ENCODE data around the gene DDX60.
"Not testable (repeated sequence)": the region's sequence is repeated elsewhere in the genome, so short reads cannot be mapped to it uniquely, and the experiment has no call there.

The DDX60 gene

GRCh38 chr4:168304744-168305459, 13.7 kb downstream of the DDX60 start:
- Histone ChIP-seq H3K27me3 (ENCODE audit: insufficient read depth, poor library complexity, severe bottlenecking) (no peaks in the 10 kb centered on the region), H3K4me3 (ENCODE audit: severe bottlenecking) (no peak overlapping the region), H3K27ac (ENCODE audit: poor library complexity, severe bottlenecking) (peak overlapping the region; percentile 47), H3K4me1 (ENCODE audit: insufficient read depth, poor library complexity, severe bottlenecking) (peaks cover 18% of the 10 kb centered on the region), H3K36me3 (ENCODE audit: low read depth) (peaks cover 25% of the 10 kb centered on the region), H3K9me3 (ENCODE audit: severe bottlenecking) (no peaks in the 10 kb centered on the region)
- ATAC-seq (ENCODE audit: low read depth) (peak; percentile 99), DNase-seq (ENCODE audit: low spot score) (no peak)
- no peak for TF ChIP-seq CTCF (IDR thresholded peaks at IDR 0.05; ENCODE audit: poor library complexity, severe bottlenecking)

- not testable (repeated sequence) for DNase-seq (ENCODE audit: low spot score); H3K9me3 ChIP-seq (ENCODE audit: severe bottlenecking); ATAC-seq (ENCODE audit: low read depth); H3K27me3 ChIP-seq (ENCODE audit: insufficient read depth, poor library complexity, severe bottlenecking); H3K27ac ChIP-seq (ENCODE audit: poor library complexity, severe bottlenecking); H3K4me3 ChIP-seq (ENCODE audit: severe bottlenecking)
- Histone ChIP-seq H3K4me1 (ENCODE audit: insufficient read depth, poor library complexity, severe bottlenecking) (peaks cover 18% of the 10 kb centered on the region), H3K36me3 (ENCODE audit: low read depth) (peaks cover 25% of the 10 kb centered on the region)
These were observed 15.1 kb downstream of the DDX60 start for GRCh38 chr4:168303430-168303829.

- H3K36me3 ChIP-seq (ENCODE audit: low read depth): peaks cover 3% of the 10 kb centered on the region
- H3K4me1 ChIP-seq (ENCODE audit: insufficient read depth, poor library complexity, severe bottlenecking): no peaks in the 10 kb centered on the region
- no peak for TF ChIP-seq CTCF (IDR thresholded peaks at IDR 0.05; ENCODE audit: poor library complexity, severe bottlenecking)
- no peaks in the 10 kb centered on the region for H3K9me3 ChIP-seq (ENCODE audit: severe bottlenecking)
- H3K27me3 ChIP-seq (ENCODE audit: insufficient read depth, poor library complexity, severe bottlenecking): no peaks in the 10 kb centered on the region
- H3K27ac ChIP-seq (ENCODE audit: poor library complexity, severe bottlenecking): no peak overlapping the region
- no peak for DNase-seq (ENCODE audit: low spot score)
- no peak for ATAC-seq (ENCODE audit: low read depth)
- no peak overlapping the region for H3K4me3 ChIP-seq (ENCODE audit: severe bottlenecking)
These were observed 25.1 kb downstream of the DDX60 start for GRCh38 chr4:168293386-168293975.

- peaks cover 6% of the 10 kb centered on the region for H3K36me3 ChIP-seq (ENCODE audit: low read depth)
- H3K4me3 ChIP-seq (ENCODE audit: severe bottlenecking): no peak overlapping the region
- H3K27me3 ChIP-seq (ENCODE audit: insufficient read depth, poor library complexity, severe bottlenecking): no peaks in the 10 kb centered on the region
- no peaks in the 10 kb centered on the region for H3K4me1 ChIP-seq (ENCODE audit: insufficient read depth, poor library complexity, severe bottlenecking)
- DNase-seq (ENCODE audit: low spot score) (no peak), ATAC-seq (ENCODE audit: low read depth) (no peak)
- H3K27ac ChIP-seq (ENCODE audit: poor library complexity, severe bottlenecking): no peak overlapping the region
- no peak for TF ChIP-seq CTCF (IDR thresholded peaks at IDR 0.05; ENCODE audit: poor library complexity, severe bottlenecking)
- no peaks in the 10 kb centered on the region for H3K9me3 ChIP-seq (ENCODE audit: severe bottlenecking)
These were observed 27.3 kb downstream of the DDX60 start for GRCh38 chr4:168291242-168291641.

GRCh38 chr4:168285850-168286249, 32.7 kb downstream of the DDX60 start:
- not testable (repeated sequence) for H3K9me3 ChIP-seq (ENCODE audit: severe bottlenecking); H3K27me3 ChIP-seq (ENCODE audit: insufficient read depth, poor library complexity, severe bottlenecking); H3K27ac ChIP-seq (ENCODE audit: poor library complexity, severe bottlenecking); H3K4me3 ChIP-seq (ENCODE audit: severe bottlenecking); DNase-seq (ENCODE audit: low spot score); ATAC-seq (ENCODE audit: low read depth); H3K4me1 ChIP-seq (ENCODE audit: insufficient read depth, poor library complexity, severe bottlenecking)
- H3K36me3 ChIP-seq (ENCODE audit: low read depth): peaks cover 29% of the 10 kb centered on the region

- no peaks in the 10 kb centered on the region for H3K27me3 ChIP-seq (ENCODE audit: insufficient read depth, poor library complexity, severe bottlenecking)
- TF ChIP-seq CTCF (IDR thresholded peaks at IDR 0.05; ENCODE audit: poor library complexity, severe bottlenecking): no peak
- DNase-seq (ENCODE audit: low spot score) (no peak), ATAC-seq (ENCODE audit: low read depth) (no peak)
- H3K27ac ChIP-seq (ENCODE audit: poor library complexity, severe bottlenecking): no peak overlapping the region
- no peak overlapping the region for H3K4me3 ChIP-seq (ENCODE audit: severe bottlenecking)
- no peaks in the 10 kb centered on the region for H3K4me1 ChIP-seq (ENCODE audit: insufficient read depth, poor library complexity, severe bottlenecking)
- H3K36me3 ChIP-seq (ENCODE audit: low read depth): peaks cover 31% of the 10 kb centered on the region
- H3K9me3 ChIP-seq (ENCODE audit: severe bottlenecking): no peaks in the 10 kb centered on the region
These were observed 39.0 kb downstream of the DDX60 start for GRCh38 chr4:168279556-168279955.

All from RWPE2 (cell line).